B cell (primary cell): ENCODE measurements around the gene U2AF2. TPM values are rescaled to one million over a fixed set of nuclear protein-coding genes. Genes with fewer than 3 reads are reported as not detected.
A peak's percentile ranks its signal among the peaks of the same experiment; 100 is the strongest.

Experiments used
- ATAC-seq: fragments of 200-7000 bp; cut with Tn5 transposase; one replicate; pipeline ENCODE4 v1.10.0; 2021; ENCODE audit warnings: low read depth, mild to moderate bottlenecking, moderate number of reproducible peaks, moderate library complexity
- CTCF ChIA-PET: fragments of 350-600 bp; sonication (Branson Sonifier 250); formaldehyde crosslinking; loops from one replicate; lab custom pipeline; 2021; ENCODE audit warnings: antibody characterized with exemption, inconsistent platforms; lab: Charles Lee
- POLR2A ChIA-PET: fragments of 350-600 bp; sonication (Branson Sonifier 250); formaldehyde crosslinking; loops from one replicate; lab custom pipeline; 2021; ENCODE audit warnings: antibody characterized with exemption; lab: Charles Lee
- DNase-seq: peaks from one replicate; pipeline ENCODE4 v3.0.0; 2013
- H2AFZ ChIP-seq: 2 replicates; pipeline ENCODE4 v1.6.1; 2012; ENCODE audit warnings: mild to moderate bottlenecking, low read depth, low read length; ENCODE audit not compliant: insufficient read depth, poor library complexity, severe bottlenecking
- H3K27ac ChIP-seq, 2 donors: 1 replicate in 1 of 2; 2 replicates in 1 of 2; pipeline ENCODE4 v1.5.1; 2012 to 2013; ENCODE audit warnings: low read length in 2 of 2, mild to moderate bottlenecking in 2 of 2, moderate library complexity in 1 of 2
- H3K27me3 ChIP-seq, 4 experiments: fragments of 200-600 bp in 1 of 4; sonication (generic) in 1 of 4; replicated peaks in 1 of 4; 1 replicate in 2 of 4; 2 replicates in 2 of 4; pipeline versions ENCODE4 v1.6.1 to v1.7.0; 2013 to 2016; ENCODE audit warnings: low read length in 3 of 4, mild to moderate bottlenecking in 2 of 4, mixed read lengths in 1 of 4, moderate library complexity in 1 of 4; ENCODE audit not compliant: insufficient read depth in 4 of 4, control insufficient read depth in 3 of 4; ENCODE audit errors: control extremely low read depth in 1 of 4
- H3K36me3 ChIP-seq, 2 experiments: replicated peaks in 1 of 2; 1 replicate in 1 of 2; 2 replicates in 1 of 2; pipeline versions ENCODE4 v1.6.1 to v1.7.1; 2013; ENCODE audit warnings: low read length in 1 of 2; ENCODE audit not compliant: insufficient read depth in 2 of 2, control insufficient read depth in 1 of 2; ENCODE audit errors: control extremely low read depth in 1 of 2, extremely low read depth in 1 of 2
- H3K4me1 ChIP-seq, 2 donors: fragments of 200-600 bp in 1 of 2; sonication (generic) in 1 of 2; 1 replicate in 1 of 2; 2 replicates in 1 of 2; pipeline versions ENCODE4 v1.5.1 to v1.6.1; 2013 to 2017; ENCODE audit warnings: low read length in 2 of 2; ENCODE audit not compliant: control insufficient read depth in 2 of 2, insufficient read depth in 2 of 2
- H3K4me2 ChIP-seq: replicated peaks from 2 replicates; pipeline ENCODE3; 2012; ENCODE audit warnings: mild to moderate bottlenecking, low read depth, low read length; ENCODE audit not compliant: poor library complexity, severe bottlenecking
- H3K4me3 ChIP-seq, 5 experiments: fragments of 200-600 bp in 1 of 5; sonication (generic) in 1 of 5; 1 replicate in 3 of 5; 2 replicates in 2 of 5; pipeline versions ENCODE4 v1.5.1 to v1.7.0; 2011 to 2016; ENCODE audit warnings: low read length in 4 of 5, mild to moderate bottlenecking in 4 of 5, low read depth in 2 of 5, control low read depth in 1 of 5, moderate library complexity in 1 of 5; ENCODE audit not compliant: insufficient read depth in 1 of 5; ENCODE audit errors: control extremely low read depth in 1 of 5, extremely low read depth in 1 of 5
- H3K79me2 ChIP-seq: fragments of 200-600 bp; sonication (generic); one replicate; pipeline ENCODE4 v1.6.0; 2016; ENCODE audit warnings: low read length; ENCODE audit not compliant: control insufficient read depth, insufficient read depth
- H3K9ac ChIP-seq: fragments of 200-600 bp; sonication (generic); 2 replicates; pipeline ENCODE4 v1.6.1; 2017; ENCODE audit warnings: mild to moderate bottlenecking, low read length, moderate library complexity
- H3K9me3 ChIP-seq, 3 donors: one replicate each; pipeline versions ENCODE4 v1.6.1 to v1.7.1; 2013; ENCODE audit warnings: low read length in 2 of 3; ENCODE audit not compliant: control insufficient read depth in 2 of 3, insufficient read depth in 1 of 3; ENCODE audit errors: control extremely low read depth in 1 of 3
- H4K20me1 ChIP-seq: 2 replicates; pipeline ENCODE4 v1.6.0; 2012; ENCODE audit warnings: mild to moderate bottlenecking, low read length; ENCODE audit not compliant: insufficient read depth, control insufficient read depth, poor library complexity, severe bottlenecking
- H3K27ac Mint-ChIP-seq: one replicate; pipeline ENCODE4 v1.8.0; 2021; ENCODE audit warnings: mixed read lengths
- H3K27me3 Mint-ChIP-seq: one replicate; pipeline ENCODE4 v1.8.0; 2021; ENCODE audit warnings: mixed read lengths
- H3K4me1 Mint-ChIP-seq: one replicate; pipeline ENCODE4 v1.8.0; 2021; ENCODE audit warnings: mixed read lengths
- H3K4me3 Mint-ChIP-seq: one replicate; pipeline ENCODE4 v1.8.0; 2021; ENCODE audit warnings: mixed read lengths
- H3K9me3 Mint-ChIP-seq: one replicate; pipeline ENCODE4 v1.8.0; 2022; ENCODE audit warnings: mixed read lengths; ENCODE audit not compliant: insufficient read depth
- CTCF ChIP-seq: fragments of 200-600 bp; IDR thresholded peaks from one replicate; pipeline ENCODE4 v1.8.0; 2022; ENCODE audit warnings: antibody characterized with exemption, mild to moderate bottlenecking
- EZH2 ChIP-seq: IDR thresholded peaks from 2 replicates; pipeline ENCODE4 v1.6.1; 2012; ENCODE audit warnings: borderline replicate concordance, low read depth, mild to moderate bottlenecking, moderate library complexity, low read length; ENCODE audit not compliant: insufficient read depth, poor library complexity, severe bottlenecking
- WGBS: methylation state at CpG from one replicate; pipeline ENCODE4 v1.1.5; 2013; ENCODE audit warnings: missing lambda C conversion rate; ENCODE audit not compliant: insufficient coverage; 5-methylcytosine and 5-hydroxymethylcytosine counted together
- intact Hi-C: fragments of 100-400 bp; cut with micrococcal nuclease; formaldehyde crosslinking; loops from one replicate; pipeline ENCODE4 v1.10.0; 2022
- polyA plus RNA-seq: library from polyadenylated mRNA; depleted of rRNA; stranded (reverse); fragments of >200 nt; gene quantifications from 2 replicates; pipeline ENCODE4 v1.2.3, GENCODE V29; 2012
- total RNA-seq, 2 donors: library from RNA; stranded (reverse); fragments of 120-200 nt in 1 of 2; gene quantifications; 1 replicate in 1 of 2; 2 replicates in 1 of 2; pipeline versions ENCODE4 v1.2.3 to v1.2.4, GENCODE V29; 2013 to 2022

The U2AF2 gene
- total and polyA plus RNA-seq, 2 donors (not counting 1 experiment from before 2014, with no cell fraction given): 275 to 300 TPM

GRCh38 chr19:55635856-55636440 lies 18.9 kb upstream of the U2AF2 start:
- Mint-ChIP-seq H3K27ac (peak overlapping the region; percentile 98), H3K27me3 (no peaks in the 10 kb centered on the region), H3K9me3 (no peaks in the 10 kb centered on the region), H3K4me1 (peaks cover 64% of the 10 kb centered on the region), H3K4me3 (peak overlapping the region; percentile 96)
- CTCF ChIA-PET: interaction anchor here (0.9 to 9.4 kb wide), 6 partner anchors 11 to 168 kb away, joined by 4 to 131 read pairs (median 5); partner anchors contain the start of genes CCDC106, U2AF2 and ZNF784
- H3K27ac ChIP-seq: peak overlapping the region; percentile 98 to 100
- intact Hi-C loops: loop anchor here (1.0 to 10.0 kb wide), 4 partner anchors 7 to 679 kb away; partner anchors contain the start of genes PPP1R12C, PPP6R1, ZNF581 and ZSCAN5A
- H3K4me3 ChIP-seq: peak overlapping the region; percentile 74 to 100 (median 93)
- 62% methylated on average over 7 of the region's 7 CpGs for WGBS
- H3K36me3 ChIP-seq: peaks cover 0 to 2% of the 10 kb centered on the region in 2 experiments
- H3K4me2 ChIP-seq: peak overlapping the region; percentile 94
- ATAC-seq (no peak), DNase-seq (no peak)
- peaks cover 0 to 11% (median 0%) of the 10 kb centered on the region in 3 donors for H3K9me3 ChIP-seq
- no peaks in the 10 kb centered on the region for H4K20me1 ChIP-seq
- H3K27me3 ChIP-seq: no peaks in the 10 kb centered on the region
- no peak overlapping the region for H2AFZ ChIP-seq
- POLR2A ChIA-PET: interaction anchor here (1.2 to 6.2 kb wide), 4 partner anchors 8 to 18 kb away, joined by 3 to 55 read pairs (median 6); partner anchors contain the start of gene CCDC106
- H3K4me1 ChIP-seq: peaks cover 22 to 69% of the 10 kb centered on the region in 2 donors
- H3K9ac ChIP-seq: peak overlapping the region; percentile 100
- H3K79me2 ChIP-seq: peaks cover 35% of the 10 kb centered on the region
- no peak for TF ChIP-seq EZH2
- TF ChIP-seq CTCF: no peak

- peaks cover 35% of the 10 kb centered on the region for H3K79me2 ChIP-seq
- H3K27ac ChIP-seq: peak overlapping the region in 1 of 2 donors; percentile 100
- WGBS: 95% methylated on average over 4 of the region's 4 CpGs
- peak overlapping the region; percentile 94 for H3K4me2 ChIP-seq
- DNase-seq (no peak), ATAC-seq (no peak)
- no peak overlapping the region for H2AFZ ChIP-seq
- no peak overlapping the region for H3K9ac ChIP-seq
- no peak overlapping the region for H3K4me3 ChIP-seq
- no peaks in the 10 kb centered on the region for H3K27me3 ChIP-seq
- POLR2A ChIA-PET: interaction anchor here (0.9 to 6.2 kb wide), 5 partner anchors 8 to 37 kb away, joined by 3 to 55 read pairs (median 4); partner anchors contain the start of genes CCDC106, FIZ1 and U2AF2
- intact Hi-C loops: loop anchor here (10.0 kb wide), 3 partner anchors 382 to 678 kb away; partner anchors contain the start of genes PPP1R12C, PPP6R1 and ZSCAN5A
- Mint-ChIP-seq H3K9me3 (no peaks in the 10 kb centered on the region), H3K4me3 (peak overlapping the region; percentile 96), H3K4me1 (peaks cover 66% of the 10 kb centered on the region), H3K27ac (peak overlapping the region; percentile 98), H3K27me3 (no peaks in the 10 kb centered on the region)
- no peak for TF ChIP-seq CTCF
- TF ChIP-seq EZH2: no peak
- H3K36me3 ChIP-seq: peaks cover 0 to 2% of the 10 kb centered on the region in 2 experiments
- H4K20me1 ChIP-seq: no peaks in the 10 kb centered on the region
- H3K9me3 ChIP-seq: peaks cover 0 to 11% (median 0%) of the 10 kb centered on the region in 3 donors
- peaks cover 22 to 68% of the 10 kb centered on the region in 2 donors for H3K4me1 ChIP-seq
- CTCF ChIA-PET: interaction anchor here (0.7 to 9.4 kb wide), 8 partner anchors 10 to 495 kb away, joined by 4 to 131 read pairs (median 5); partner anchors contain the start of genes CCDC106, U2AF2 and ZNF784
These were observed 18.1 kb upstream of the U2AF2 start for GRCh38 chr19:55636723-55637122.
